Stimulated activated naive CD8-positive, alpha-beta T cell treated with anti-CD3 and anti-CD28 coated beads, Interleukin-15, Interleukin-2, amounts not matched to agents 100 ng/mL and 50 ng/mL, for 24 hours (primary cell): ENCODE results near the gene MAST4.

Experiments used
- H3K27ac Mint-ChIP-seq: one replicate; pipeline ENCODE4 v1.8.0; 2021; ENCODE audit warnings: mild to moderate bottlenecking, mixed read lengths
- H3K27me3 Mint-ChIP-seq: one replicate; pipeline ENCODE4 v1.8.0; 2021; ENCODE audit warnings: mixed read lengths
- H3K36me3 Mint-ChIP-seq: one replicate; pipeline ENCODE4 v1.8.0; 2021; ENCODE audit warnings: low read depth, mixed read lengths
- H3K4me1 Mint-ChIP-seq: one replicate; pipeline ENCODE4 v1.8.0; 2021; ENCODE audit warnings: low read depth, mixed read lengths
- H3K4me3 Mint-ChIP-seq: one replicate; pipeline ENCODE4 v1.8.0; 2021; ENCODE audit warnings: mild to moderate bottlenecking, mixed read lengths
- H3K9me3 Mint-ChIP-seq: one replicate; pipeline ENCODE4 v1.8.0; 2021; ENCODE audit warnings: mixed read lengths

MAST4 gene

DNA sequence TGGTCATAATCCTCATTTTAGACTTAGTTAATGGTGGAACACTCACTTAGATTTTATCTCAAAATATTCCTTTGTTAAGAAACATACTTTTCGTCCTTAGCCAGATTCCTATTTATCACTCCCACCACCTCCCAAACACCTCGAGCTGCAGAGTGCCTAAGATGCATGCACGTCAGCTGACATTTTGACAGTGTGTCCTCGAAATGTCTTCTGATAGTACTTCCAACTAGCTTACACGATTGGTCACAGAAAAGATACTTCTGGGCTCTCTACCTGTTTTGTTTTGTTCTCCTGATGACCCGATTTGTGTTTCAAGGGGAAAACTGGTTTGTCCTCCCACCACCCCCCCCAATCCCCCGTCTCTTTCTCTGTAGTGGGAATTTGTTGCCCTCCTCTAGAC, 230.1 kb downstream of the MAST4 start:
- Mint-ChIP-seq H3K9me3 (peaks cover 6% of the 10 kb centered on the region), H3K4me3 (no peak overlapping the region), H3K36me3 (no peaks in the 10 kb centered on the region), H3K27me3 (peaks cover 41% of the 10 kb centered on the region), H3K27ac (no peak overlapping the region), H3K4me1 (peaks cover 58% of the 10 kb centered on the region)

DNA sequence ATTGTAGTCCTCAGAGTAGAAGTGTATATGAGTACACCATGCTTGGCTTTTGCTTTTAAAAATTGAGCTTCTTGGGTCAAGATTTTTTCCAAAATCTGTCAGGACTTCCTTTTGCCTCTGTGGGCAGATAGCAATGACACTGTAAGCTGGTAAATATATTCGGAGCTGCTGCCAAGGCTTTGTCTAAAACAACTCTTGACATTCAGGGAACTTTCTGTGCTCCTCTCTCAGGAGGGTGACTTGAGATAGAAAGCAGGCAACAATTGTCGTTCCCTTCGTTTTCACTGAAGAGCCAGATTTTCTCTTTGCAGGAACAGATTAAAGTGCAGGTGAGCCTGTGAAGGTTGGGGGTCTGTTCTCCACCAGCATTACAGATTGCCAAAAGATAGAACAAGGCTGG, 230.5 kb downstream of the MAST4 start:
- H3K36me3 Mint-ChIP-seq = no peaks in the 10 kb centered on the region
- peaks cover 6% of the 10 kb centered on the region for H3K9me3 Mint-ChIP-seq
- H3K27ac Mint-ChIP-seq = no peak overlapping the region
- H3K4me3 Mint-ChIP-seq = no peak overlapping the region
- H3K27me3 Mint-ChIP-seq = peaks cover 44% of the 10 kb centered on the region
- peaks cover 54% of the 10 kb centered on the region for H3K4me1 Mint-ChIP-seq

DNA sequence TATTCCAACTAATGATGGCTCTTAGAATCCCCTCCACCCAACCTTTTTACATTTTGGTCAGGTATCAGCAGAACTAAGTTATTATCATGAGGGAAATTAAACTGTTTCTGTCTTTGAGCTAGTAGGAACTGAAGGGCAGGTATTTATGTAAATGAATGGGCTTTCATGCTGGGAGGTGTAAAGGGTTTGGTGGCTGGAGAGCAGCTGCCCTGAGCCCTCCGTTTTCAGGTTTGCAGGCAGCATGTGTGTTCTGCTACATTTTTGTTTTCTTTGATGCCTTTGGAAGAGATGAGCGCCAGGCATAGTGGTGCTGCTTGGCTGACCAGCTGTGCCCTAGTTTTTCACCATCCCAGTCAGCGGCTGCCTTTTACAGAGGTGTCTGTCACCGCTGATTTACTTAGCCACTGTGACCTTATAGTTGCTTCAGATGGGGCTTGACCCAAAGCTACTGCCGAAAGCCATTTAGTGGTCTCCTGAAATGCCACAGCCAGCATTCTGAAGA, 231.9 kb downstream of the MAST4 start:
- Mint-ChIP-seq H3K27me3 (peaks cover 50% of the 10 kb centered on the region), H3K4me3 (peak overlapping the region; percentile 87), H3K9me3 (peaks cover 6% of the 10 kb centered on the region), H3K27ac (peak overlapping the region; percentile 43), H3K36me3 (no peaks in the 10 kb centered on the region), H3K4me1 (peaks cover 40% of the 10 kb centered on the region)

DNA sequence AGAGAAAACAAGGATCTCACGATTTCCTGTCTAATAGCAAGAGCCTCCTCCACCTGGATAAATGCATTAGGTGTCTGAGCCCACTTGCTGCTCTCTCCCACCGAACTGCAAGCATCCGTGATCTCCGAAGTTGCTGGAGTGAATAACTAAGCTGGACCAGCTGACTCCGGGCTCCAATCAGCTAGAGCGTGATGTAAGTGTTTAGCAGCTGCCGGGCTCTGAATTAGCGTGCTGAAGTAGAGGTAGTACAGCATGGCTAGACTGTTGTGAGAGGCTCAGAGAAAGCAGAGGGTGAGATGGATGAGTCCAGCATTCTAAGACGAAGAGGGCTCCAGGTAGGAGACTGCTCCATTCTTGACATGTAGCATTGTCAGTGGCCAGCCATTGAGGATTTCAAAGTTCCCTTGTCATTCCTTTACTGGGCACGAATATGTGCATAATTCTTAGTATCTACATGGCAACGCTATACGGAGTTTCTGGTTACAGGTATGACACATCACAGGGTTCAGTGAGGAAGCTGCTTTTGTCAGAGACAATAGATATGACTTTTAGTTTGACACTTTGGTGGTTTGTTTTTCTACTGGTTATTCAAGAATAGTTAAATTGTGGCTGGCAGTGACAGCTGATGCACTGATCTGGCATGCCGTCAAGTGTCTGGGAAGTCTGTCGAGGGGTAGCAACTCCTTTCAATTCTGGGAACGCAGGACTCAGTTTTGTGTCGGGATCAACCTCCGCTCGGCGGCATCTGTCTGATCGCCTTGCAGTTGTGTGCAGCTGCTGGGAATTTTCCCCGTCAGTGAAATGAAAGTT, 232.6 kb downstream of the MAST4 start:
- Mint-ChIP-seq H3K27me3 (peaks cover 54% of the 10 kb centered on the region), H3K36me3 (no peaks in the 10 kb centered on the region), H3K4me3 (peak overlapping the region; percentile 87), H3K27ac (peak overlapping the region; percentile 57), H3K9me3 (peaks cover 6% of the 10 kb centered on the region), H3K4me1 (peaks cover 33% of the 10 kb centered on the region)

DNA sequence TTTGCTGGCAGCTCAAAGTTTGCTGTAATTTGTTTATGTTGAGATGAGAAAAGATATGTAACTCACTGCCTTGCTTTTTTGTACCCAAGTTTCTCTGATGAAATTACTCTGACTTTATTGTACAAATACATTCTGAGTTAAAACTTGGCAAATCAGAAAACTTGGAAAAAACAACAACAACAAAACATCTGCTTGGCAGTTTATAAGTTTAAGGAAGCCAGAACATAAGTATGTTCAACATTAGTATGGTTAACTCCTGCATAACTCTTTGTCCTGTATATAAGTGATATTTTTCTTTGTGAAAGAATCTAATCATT, 233.1 kb downstream of the MAST4 start:
- H3K4me3 Mint-ChIP-seq = peak overlapping the region; percentile 87
- peaks cover under 1% of the 10 kb centered on the region for H3K9me3 Mint-ChIP-seq
- H3K36me3 Mint-ChIP-seq = no peaks in the 10 kb centered on the region
- peaks cover 58% of the 10 kb centered on the region for H3K27me3 Mint-ChIP-seq
- H3K4me1 Mint-ChIP-seq = peaks cover 28% of the 10 kb centered on the region
- H3K27ac Mint-ChIP-seq = peak overlapping the region; percentile 57

DNA sequence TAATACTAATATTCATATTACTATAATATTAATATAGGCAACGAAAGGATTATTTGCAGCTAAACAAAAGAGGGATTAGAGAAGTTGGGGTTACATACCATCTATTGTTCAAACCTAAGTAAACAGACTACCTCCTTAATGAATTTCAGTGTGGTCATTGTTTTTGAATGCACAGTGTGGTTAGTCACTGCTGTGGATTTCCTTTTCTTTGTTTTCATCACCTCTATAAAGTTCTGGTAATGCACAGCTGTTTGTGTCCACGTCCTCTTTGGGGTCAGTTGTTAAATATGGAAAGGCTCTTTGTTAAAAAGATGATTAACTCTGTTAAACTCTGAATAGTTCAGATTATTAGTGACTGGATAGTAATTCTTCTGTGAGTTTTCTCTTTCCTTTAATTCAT, 233.6 kb downstream of the MAST4 start:
- no peaks in the 10 kb centered on the region for H3K9me3 Mint-ChIP-seq

DNA sequence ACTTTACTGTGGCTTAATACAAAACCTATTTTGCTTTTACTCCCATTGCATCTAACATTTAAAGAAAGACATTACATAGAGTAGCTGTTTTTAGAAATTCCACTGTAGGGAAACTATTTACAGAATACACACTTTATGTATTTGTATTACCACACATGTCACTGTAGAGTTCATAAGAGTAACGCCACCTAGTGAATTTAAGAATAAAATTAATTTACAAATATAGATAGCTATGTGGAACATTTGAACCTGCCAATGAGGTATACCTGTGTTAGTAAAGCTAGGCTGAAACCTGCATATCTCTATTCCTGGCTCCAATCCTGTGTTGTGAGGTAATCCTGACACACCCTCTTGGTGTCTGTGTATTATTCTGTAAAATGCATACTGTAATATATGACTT, 234.4 kb downstream of the MAST4 start:
- Mint-ChIP-seq H3K36me3 (no peaks in the 10 kb centered on the region), H3K4me1 (peaks cover 26% of the 10 kb centered on the region), H3K27ac (no peak overlapping the region), H3K4me3 (no peak overlapping the region), H3K27me3 (peaks cover 58% of the 10 kb centered on the region), H3K9me3 (no peaks in the 10 kb centered on the region)

More for the DNA sequence above, 233.6 kb downstream of the MAST4 start:
- Mint-ChIP-seq H3K4me1 (peaks cover 26% of the 10 kb centered on the region), H3K27ac (no peak overlapping the region), H3K4me3 (peak overlapping the region; percentile 54), H3K27me3 (peaks cover 58% of the 10 kb centered on the region), H3K36me3 (no peaks in the 10 kb centered on the region)

DNA sequence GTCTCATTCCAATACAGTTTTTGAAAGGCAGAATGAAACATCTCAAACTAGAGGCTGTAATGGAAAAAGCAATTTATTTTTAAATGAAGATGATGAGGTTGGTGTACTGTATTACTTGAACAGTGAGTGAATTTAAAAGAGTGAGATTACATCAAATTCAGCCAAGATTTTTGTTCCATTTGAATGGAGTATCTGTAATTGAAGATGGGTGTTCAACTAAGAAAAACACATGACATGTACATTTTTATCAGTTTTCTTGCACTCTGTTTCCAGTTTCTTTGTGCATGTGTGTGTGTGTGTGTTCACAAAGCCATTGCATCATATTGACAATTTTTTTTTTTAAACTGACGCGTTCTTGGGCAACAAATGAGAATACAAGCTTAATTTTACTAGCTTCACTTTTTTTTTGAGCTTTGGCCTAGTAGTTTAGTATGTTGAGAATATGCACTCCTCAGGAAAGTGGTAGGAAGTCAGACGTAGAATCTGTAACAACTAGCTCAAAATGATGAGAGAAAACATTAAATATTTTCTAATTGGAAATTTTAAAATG, 243.5 kb downstream of the MAST4 start:
- Mint-ChIP-seq H3K36me3 (no peaks in the 10 kb centered on the region), H3K27ac (no peak overlapping the region), H3K9me3 (no peaks in the 10 kb centered on the region), H3K27me3 (peaks cover 25% of the 10 kb centered on the region), H3K4me1 (peaks cover 43% of the 10 kb centered on the region), H3K4me3 (no peak overlapping the region)

DNA sequence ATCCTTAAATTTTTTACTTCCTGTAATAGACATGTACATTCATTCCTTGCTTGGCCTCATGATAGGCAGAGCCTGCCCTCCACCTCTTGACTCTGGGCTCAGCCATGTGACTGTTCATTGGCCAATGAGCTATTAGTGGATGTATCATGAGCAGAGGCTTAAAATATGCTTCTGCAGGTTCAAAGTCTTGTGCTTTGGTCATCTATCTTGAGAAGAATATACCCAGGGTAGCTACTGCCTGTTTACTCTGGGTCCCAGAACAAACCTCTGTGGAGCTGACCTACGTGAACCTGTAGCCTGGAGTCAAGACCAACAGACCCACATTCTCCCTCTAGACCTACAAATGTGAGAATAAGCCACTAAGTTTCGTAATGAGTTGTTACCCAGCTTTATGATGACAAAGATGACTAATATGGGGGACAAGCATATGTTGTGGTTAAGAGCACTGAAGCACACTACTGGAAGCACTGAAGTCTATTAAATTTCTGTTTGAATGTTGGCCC, 244.4 kb downstream of the MAST4 start:
- H3K36me3 Mint-ChIP-seq = no peaks in the 10 kb centered on the region
- H3K9me3 Mint-ChIP-seq = no peaks in the 10 kb centered on the region
- H3K4me1 Mint-ChIP-seq = peaks cover 43% of the 10 kb centered on the region
- H3K4me3 Mint-ChIP-seq = peak overlapping the region; percentile 28
- peaks cover 26% of the 10 kb centered on the region for H3K27me3 Mint-ChIP-seq
- H3K27ac Mint-ChIP-seq = peak overlapping the region; percentile 76

DNA sequence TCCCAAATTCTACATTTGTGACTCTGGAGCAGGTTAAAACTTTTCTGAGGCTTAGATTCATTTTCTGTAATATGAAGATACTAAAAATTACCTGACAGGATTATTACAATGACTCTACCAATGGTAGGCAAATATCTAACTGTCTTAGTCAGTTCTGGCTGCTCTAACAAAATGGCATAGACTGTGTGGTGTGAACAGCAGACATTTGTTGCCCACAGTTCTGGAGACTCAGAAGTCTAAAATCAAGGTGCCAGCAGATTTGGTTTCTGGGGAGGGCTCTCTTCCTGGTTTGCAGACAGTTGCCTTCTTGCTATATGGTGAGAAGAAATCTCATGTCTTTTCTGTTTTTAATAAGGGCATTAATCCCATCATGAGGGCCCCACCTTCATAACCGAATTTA, 245.1 kb downstream of the MAST4 start:
- peaks cover 43% of the 10 kb centered on the region for H3K4me1 Mint-ChIP-seq
- H3K27me3 Mint-ChIP-seq = peaks cover 26% of the 10 kb centered on the region
- H3K27ac Mint-ChIP-seq = peak overlapping the region; percentile 76
- H3K36me3 Mint-ChIP-seq = no peaks in the 10 kb centered on the region
- H3K4me3 Mint-ChIP-seq = peak overlapping the region; percentile 28
- H3K9me3 Mint-ChIP-seq = no peaks in the 10 kb centered on the region

DNA sequence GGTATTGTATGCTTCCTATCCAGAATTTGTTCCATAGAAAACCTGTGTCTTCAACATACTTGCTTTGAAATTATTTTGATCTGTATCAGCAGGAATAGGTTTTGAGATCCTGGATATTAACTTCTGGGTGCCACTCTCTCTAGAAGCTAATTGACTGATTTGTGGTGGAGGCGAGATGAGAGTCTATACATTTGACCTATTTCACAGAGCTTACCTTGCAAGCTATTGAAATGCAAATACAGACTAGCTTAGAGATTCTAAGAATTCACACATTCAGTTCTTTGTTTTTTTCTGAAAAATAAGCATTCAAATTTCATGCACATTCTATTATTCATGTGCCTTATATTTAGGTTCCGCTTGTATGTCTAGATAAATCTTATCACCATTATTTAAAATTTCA, 246.3 kb downstream of the MAST4 start:
- no peaks in the 10 kb centered on the region for H3K9me3 Mint-ChIP-seq
- peaks cover 43% of the 10 kb centered on the region for H3K4me1 Mint-ChIP-seq
- H3K36me3 Mint-ChIP-seq = no peaks in the 10 kb centered on the region
- no peak overlapping the region for H3K4me3 Mint-ChIP-seq
- H3K27ac Mint-ChIP-seq = no peak overlapping the region
- H3K27me3 Mint-ChIP-seq = peaks cover 26% of the 10 kb centered on the region

DNA sequence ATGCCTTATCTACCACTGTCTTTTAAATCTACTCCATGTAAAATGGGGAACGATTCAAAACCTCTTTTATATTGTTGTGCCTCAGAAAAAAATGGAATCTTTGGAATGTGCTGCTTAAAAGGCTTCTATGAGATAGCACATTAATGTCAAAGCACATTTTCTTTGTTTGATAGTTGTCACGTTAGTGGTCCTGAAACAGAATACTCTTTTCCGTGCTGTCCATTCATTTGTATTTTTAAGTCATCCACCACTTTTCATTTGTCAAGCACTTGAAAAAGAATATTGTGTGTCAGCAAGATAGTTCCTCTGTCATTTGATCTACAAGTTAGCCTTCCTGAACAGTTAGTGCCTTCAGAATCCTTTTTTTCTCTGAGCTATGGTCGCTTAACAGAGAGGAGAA, 246.9 kb downstream of the MAST4 start:
- Mint-ChIP-seq H3K4me1 (peaks cover 43% of the 10 kb centered on the region), H3K27me3 (peaks cover 26% of the 10 kb centered on the region), H3K4me3 (no peak overlapping the region), H3K9me3 (no peaks in the 10 kb centered on the region), H3K27ac (no peak overlapping the region), H3K36me3 (no peaks in the 10 kb centered on the region)

DNA sequence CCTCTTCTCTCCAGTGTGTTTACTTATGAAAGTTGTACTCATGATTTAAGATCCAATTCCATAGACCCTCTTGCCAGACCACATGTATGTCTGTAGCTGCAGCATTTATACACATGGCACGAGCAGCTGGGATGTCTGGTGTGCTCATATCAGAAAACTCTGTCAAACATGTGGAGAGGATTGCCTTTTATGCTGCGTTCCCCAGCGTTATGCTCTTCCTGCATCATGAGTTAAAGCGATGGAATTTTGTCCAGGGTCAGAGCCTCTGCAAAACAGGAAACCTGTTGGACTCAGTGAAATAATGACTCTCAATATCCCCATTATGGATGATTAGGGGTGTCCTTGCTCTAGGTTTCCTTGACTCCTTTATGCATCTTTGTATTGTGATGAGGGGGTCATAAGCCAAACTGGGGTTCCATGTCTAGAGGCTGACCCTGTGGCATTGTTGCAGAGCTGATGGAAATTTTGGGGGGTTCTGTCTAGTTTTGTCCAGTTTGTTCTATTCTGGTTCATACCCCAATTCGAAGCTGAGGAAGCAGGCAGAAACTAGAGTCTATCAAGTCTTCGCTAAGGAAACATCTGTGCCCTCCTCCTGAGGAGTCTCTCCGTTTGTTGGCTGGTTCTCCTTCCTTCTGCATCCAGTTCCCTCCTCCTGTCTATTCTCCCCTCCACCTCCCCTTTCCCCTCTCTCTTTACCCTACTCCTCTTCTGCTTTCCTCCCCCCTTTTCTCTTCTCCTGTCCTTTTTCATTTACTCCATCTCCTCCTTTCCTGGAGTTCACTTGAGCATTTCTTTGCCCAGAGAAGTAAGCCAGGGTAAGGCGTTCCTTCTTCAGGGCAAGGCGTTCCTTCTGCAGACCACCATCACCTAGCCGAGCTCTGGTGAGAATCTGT, 252.8 kb downstream of the MAST4 start:
- Mint-ChIP-seq H3K9me3 (no peaks in the 10 kb centered on the region), H3K4me1 (peaks cover 24% of the 10 kb centered on the region)

DNA sequence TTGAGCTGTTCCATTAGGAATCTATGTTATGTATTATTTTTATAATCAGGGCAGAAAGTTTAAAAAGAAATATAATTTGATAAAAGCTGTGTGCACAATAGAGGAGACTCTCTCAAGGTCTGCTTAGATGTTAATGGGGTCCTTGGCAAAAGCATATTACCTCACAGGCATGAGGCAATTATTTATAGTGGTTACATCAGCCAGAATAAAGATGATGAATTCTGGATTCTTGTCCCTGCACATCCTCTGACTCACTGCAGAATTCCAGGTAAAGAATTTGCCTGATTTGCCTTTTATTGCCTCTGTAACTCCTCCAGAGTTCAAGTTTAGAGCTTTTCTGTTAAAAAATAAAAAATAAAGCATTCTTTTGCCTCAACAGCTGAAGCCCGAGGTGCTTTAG, 253.6 kb downstream of the MAST4 start:
- no peaks in the 10 kb centered on the region for H3K36me3 Mint-ChIP-seq
- peaks cover 50% of the 10 kb centered on the region for H3K27me3 Mint-ChIP-seq
- H3K4me1 Mint-ChIP-seq = peaks cover 19% of the 10 kb centered on the region
- no peaks in the 10 kb centered on the region for H3K9me3 Mint-ChIP-seq
- H3K4me3 Mint-ChIP-seq = no peak overlapping the region
- H3K27ac Mint-ChIP-seq = no peak overlapping the region

More for the DNA sequence above, 252.8 kb downstream of the MAST4 start:
- Mint-ChIP-seq H3K36me3 (no peaks in the 10 kb centered on the region), H3K27ac (peak overlapping the region; percentile 13), H3K4me3 (no peak overlapping the region), H3K27me3 (peaks cover 52% of the 10 kb centered on the region)
